ENCODE data around the gene ARHGAP44.

DNA sequence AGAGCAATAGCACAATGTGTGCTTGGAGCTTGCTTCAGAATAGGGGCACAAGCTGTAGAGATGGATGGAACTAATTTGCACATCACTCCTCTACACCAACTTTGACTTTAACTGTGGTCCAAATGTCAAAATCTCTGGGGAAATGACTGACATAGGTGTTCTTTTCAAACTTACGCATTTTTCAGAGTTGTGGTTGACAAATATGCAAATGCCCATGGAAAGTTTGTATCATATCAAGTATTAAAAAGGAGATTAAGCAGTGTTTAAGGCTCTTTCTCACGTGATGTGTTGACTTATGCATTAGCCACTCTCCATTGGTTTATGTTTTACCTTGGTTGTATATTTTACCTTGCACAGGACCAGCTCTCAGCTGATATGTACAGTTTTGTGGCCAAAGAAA is 151.4 kb downstream of the ARHGAP44 start:
- TF ChIP-seq, protein P1, sequence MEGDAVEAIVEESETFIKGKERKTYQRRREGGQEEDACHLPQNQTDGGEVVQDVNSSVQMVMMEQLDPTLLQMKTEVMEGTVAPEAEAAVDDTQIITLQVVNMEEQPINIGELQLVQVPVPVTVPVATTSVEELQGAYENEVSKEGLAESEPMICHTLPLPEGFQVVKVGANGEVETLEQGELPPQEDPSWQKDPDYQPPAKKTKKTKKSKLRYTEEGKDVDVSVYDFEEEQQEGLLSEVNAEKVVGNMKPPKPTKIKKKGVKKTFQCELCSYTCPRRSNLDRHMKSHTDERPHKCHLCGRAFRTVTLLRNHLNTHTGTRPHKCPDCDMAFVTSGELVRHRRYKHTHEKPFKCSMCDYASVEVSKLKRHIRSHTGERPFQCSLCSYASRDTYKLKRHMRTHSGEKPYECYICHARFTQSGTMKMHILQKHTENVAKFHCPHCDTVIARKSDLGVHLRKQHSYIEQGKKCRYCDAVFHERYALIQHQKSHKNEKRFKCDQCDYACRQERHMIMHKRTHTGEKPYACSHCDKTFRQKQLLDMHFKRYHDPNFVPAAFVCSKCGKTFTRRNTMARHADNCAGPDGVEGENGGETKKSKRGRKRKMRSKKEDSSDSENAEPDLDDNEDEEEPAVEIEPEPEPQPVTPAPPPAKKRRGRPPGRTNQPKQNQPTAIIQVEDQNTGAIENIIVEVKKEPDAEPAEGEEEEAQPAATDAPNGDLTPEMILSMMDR (IDR thresholded peaks at IDR 0.05), result no peak
- TF ChIP-seq ZFX (IDR thresholded peaks at IDR 0.05; ENCODE audit: borderline replicate concordance), result no peak

Data from 22Rv1 (cell line).